HG03159 (cell line): Measurements from ENCODE around the gene SMIM11.

ENCODE experiments used
- ATAC-seq: cut with Tn5 transposase; IDR thresholded peaks from one replicate; pipeline ENCODE4 v1.9.1; 2021; ENCODE audit warnings: mild to moderate bottlenecking, moderate library complexity; ENCODE audit not compliant: unreplicated experiment

SMIM11 gene, protein sequence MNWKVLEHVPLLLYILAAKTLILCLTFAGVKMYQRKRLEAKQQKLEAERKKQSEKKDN

GRCh38 chr21:34374940-34375618 lies at the start of gene SMIM11:
Gene SMIM11, plus strand, starts transcription at chr21:34375507. Its CDS starts 3,998 bp downstream, at chr21:34379505.
- ATAC-seq: peak; percentile 93

DNA sequence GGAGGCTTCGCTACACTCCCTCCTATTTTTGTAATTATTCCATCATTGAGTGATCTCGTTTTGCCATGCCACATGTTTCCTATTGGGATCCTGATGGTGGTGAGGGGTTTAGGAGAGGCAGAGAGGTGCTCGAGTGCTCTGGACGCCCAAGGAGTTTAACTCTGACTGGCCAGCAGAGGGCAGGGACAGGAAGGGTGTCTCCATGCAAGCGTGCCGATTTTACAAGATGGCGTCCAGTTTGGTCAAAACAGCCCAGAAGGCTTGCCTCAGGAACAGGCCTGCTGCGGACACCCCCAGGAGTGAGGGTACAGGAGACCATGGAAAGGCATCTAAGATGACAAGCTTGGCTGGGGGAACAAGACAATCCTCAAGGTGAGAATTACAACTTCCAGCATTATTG lies 45.3 kb upstream of the SMIM11 start:
- no peak for ATAC-seq

DNA sequence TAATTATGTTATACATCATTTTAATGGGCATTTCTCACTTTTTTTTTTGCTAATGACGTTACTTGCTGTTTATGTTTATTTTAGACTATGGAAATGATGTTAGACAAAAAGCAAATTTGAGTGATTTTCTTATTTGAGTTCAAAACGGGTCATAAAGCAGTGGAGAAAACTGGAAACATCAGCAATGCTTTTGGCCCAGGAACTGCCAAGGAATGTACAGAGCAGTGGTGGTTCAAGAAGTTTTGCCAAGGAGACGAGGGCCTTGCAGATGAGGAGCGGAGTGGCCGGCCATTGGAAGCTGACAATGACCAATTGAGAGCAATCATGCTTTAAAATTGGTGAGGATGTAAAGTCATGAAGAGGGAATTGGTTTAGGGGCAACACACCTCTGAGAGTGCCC lies 43.6 kb upstream of the SMIM11 start:
- ATAC-seq: no peak

DNA sequence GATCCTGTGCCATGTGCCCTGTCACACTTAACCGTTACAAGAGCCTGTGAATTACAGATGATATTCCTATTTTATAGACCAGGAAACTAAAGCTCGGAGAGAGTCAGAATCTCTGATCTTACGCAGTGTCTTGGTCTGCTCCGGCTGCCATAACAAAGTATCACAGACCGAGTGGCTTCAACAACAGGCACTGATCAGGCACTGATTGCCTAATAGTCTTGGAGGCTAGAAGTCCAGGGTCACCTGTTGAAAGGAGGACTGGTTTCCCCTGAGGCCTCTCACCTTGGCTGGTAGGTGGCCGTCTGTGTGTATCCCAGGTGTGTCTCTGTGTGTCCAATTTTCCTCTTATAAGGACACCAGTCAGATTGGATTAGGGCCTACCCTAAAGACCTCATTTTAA lies 43.0 kb upstream of the SMIM11 start:
- no peak for ATAC-seq

GRCh38 chr21:34333121-34333739 lies 42.1 kb upstream of the SMIM11 start:
- no peak for ATAC-seq

- ATAC-seq: no peak
Observed at GRCh38 chr21:34335316-34335715, 40.0 kb upstream of the SMIM11 start.

GRCh38 chr21:34336245-34336644 lies 39.1 kb upstream of the SMIM11 start:
- no peak for ATAC-seq

DNA sequence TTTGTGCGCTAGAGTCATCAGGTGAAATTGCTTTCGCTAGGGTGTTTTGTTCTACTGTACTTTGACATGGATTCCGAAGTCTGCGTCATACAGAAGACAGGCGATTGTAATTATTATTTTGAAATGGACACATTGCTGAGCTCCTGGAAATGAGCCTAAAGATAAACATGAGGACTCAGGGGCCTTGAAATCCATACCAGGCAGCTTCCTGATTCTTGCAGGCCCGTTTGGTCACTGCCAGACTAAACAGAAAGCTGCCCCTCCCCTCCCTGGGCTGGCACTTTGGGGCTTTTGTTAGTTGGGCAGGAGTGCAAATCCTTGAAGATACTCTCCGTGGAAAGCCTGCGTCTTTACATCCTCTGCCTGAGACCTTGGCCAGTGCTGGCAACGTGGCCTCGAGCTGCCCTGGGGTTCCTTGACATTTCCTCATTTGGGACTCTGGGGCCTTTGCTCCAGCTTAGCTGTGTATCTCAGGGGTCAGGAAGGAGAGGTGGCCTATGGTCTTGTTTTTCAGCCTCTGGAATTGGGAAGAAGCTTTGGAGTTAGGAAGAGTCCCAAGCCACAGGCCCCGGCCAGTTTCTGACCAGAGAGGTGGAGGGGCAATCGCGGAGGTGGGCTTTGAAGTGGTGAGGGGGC lies 38.4 kb upstream of the SMIM11 start:
- ATAC-seq: no peak

DNA sequence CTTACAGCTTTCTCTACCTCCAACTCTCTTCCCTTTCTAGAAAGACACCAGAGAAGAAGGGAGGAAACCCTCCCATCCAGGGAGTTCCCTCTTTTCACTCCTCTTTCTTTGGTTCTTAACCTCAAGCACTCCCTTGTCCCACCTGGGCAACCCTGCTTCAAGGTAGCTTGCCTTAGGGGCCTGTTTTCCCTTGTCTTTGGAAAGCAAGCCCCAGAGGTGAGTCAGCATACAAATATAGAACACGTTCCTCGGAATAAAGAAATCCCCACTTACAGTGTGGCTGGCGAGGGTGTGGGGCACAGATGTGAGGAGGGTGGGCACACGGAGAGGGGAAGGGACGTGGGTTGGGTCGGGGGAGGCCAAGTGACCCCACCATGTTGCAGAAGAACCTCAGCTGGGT lies 37.6 kb upstream of the SMIM11 start:
- ATAC-seq: no peak

DNA sequence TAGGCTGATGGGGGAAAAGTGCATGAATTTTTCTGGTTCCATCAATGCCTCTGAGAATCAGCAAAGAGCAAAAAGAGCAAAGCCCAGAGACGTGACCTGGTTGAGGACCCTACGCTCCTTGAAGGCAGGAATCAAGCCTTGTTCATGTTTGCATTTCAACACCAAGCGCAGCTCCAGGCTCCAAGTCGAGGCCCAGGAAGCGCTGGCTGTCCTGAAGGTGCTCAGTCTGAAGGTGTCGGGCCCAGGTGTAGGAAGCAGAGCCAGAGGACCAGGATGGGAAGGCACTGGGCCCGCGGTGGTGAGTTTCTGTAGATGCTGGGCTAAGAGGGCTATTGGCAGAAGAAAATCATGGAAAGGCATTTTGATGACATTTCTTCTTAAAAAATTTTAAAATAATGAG lies 37.1 kb upstream of the SMIM11 start:
- no peak for ATAC-seq

DNA sequence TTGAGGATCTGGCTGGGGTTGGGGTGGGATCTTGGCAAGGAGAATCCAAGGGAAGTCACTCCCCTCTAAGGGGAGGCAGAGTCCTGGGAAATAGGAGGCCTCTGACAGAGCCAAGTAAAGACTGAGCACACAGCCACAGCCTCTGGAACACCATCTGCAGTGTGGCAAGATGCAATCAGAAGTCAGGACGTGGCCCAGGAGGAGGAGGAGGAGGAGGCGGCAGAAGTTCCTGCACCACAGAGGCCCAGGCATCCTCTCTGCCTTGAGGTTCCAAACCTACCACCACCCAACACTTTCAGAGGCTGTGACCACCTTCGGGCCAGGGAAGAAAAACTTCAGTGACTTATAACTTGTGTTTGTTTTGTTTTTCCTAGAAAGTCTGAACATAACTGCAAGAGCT lies 35.2 kb upstream of the SMIM11 start:
- no peak for ATAC-seq

DNA sequence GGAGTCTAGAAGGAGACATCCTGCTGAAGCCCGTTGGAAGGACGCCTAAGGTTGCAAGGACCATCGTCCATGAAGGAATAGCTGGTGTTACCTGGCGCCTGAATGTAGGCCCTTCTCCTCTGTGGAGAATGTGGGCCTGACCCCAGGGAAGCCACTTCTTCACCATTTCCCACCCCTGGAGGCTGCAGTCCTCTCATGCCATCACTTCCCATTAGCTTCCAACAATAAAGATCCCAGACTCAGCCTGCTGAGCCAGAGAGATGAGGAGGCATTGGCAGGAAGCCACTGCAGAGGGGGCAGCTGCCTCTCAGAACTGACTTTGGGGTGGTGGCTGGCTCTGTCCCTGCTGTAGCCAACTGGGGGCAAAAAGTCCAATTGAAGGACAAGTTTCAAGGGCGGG lies 32.8 kb upstream of the SMIM11 start:
- no peak for ATAC-seq

GRCh38 chr21:34343347-34343746 lies 32.0 kb upstream of the SMIM11 start:
- ATAC-seq: no peak

DNA sequence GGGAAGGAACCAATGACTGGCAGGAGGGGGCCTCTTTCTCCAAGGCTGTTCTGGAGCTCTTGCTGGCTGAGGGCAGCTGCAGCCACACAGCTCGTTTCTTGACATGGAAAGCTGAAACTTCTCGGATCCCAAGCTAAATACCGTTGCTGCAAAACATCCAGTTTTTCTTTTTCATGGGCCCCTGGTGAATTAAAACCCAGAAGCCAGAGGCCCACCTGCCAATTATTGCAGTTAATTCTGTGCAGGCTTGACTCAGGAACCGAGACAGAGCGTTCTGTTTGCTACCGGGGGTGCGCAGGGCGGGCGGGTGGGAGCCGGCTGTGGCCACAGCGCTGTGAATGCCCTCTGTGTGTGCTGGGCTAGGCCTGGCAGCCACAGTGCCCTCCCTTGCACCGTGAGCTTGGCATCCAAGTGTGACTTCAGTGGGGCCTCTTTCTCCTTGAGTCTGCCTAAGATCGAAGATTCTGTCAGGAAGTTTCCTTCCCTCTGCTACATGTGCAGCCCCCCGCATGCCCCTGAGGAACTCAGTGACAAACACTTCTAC lies 31.4 kb upstream of the SMIM11 start:
- ATAC-seq: no peak

GRCh38 chr21:34344584-34344983 lies 30.7 kb upstream of the SMIM11 start:
- ATAC-seq: no peak

GRCh38 chr21:34345091-34345871 lies 30.0 kb upstream of the SMIM11 start:
- ATAC-seq: no peak

GRCh38 chr21:34345892-34346291 lies 29.4 kb upstream of the SMIM11 start:
- ATAC-seq: no peak

DNA sequence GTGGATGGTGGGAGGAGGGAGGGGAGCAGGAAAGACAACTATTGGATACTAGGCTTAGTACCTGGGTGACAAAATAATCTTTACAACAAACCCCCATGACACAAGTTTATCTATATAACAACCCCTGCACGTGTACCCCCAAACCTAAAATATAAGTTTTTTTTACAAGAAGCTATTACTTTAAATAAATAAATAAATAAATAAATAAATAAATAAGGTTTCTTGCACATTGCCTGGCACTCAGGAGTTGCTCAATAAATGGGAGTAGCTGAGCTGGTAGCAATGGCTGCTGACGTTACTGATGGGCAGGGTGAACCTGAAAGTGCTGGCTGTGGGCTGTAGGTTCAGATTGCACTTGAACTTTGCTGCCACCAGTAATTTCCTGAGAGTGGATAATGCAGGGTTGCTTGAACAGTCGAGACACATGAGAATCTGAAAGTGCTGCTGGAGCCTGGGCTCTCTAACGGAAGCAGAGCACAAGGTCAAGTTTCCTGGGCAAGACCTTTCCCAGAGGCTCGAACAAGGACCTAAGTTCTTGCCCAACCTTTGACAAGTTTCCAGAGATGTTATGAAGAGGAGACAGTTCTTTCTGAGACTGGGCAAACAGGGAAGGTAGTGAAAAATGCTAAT lies 26.3 kb upstream of the SMIM11 start:
- ATAC-seq: no peak

- ATAC-seq: peak; percentile 77
Observed at GRCh38 chr21:34351786-34352241, 23.5 kb upstream of the SMIM11 start.

DNA sequence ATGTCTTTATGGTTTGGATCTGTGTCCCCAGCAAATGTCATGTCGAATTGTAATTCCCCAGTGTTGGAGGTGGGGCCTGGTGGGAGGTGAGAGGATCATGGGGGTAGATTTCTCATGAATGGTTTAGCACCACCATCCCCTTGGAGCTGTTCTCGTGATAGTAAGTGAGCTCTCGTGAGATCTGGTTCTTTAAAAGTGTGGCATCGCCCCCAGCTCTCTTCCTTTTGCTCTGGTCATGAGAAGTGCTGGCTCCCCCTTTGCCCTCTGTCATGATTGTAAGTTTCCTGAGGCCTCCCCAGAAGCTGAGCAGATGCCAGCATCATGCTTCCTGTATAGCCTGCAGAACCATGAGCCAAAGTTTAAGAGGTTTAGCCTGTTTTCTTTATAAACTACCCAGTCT lies 22.8 kb upstream of the SMIM11 start:
- no peak for ATAC-seq

- no peak for ATAC-seq
Observed at GRCh38 chr21:34353182-34353581, 22.1 kb upstream of the SMIM11 start.
